HG03354 (cell line): ENCODE data around the gene TNFRSF8.

Source experiments
- ATAC-seq: cut with Tn5 transposase; IDR thresholded peaks from one replicate; pipeline ENCODE4 v1.9.1; 2021; ENCODE audit warnings: mild to moderate bottlenecking; ENCODE audit not compliant: unreplicated experiment, poor library complexity, severe bottlenecking

Gene TNFRSF8

GRCh38 chr1:12180903-12181302 is 117.8 kb downstream of the TNFRSF8 start:
- no peak for ATAC-seq

GRCh38 chr1:12181568-12181967 is 118.5 kb downstream of the TNFRSF8 start:
- no peak for ATAC-seq

- no peak for ATAC-seq
Observed at GRCh38 chr1:12182410-12182984, 119.4 kb downstream of the TNFRSF8 start.

- ATAC-seq, result no peak
Observed at GRCh38 chr1:12183095-12183794, 120.1 kb downstream of the TNFRSF8 start.

GRCh38 chr1:12184008-12184681 is 121.0 kb downstream of the TNFRSF8 start:
- ATAC-seq, result no peak

- no peak for ATAC-seq
Observed at GRCh38 chr1:12185036-12185917, 122.2 kb downstream of the TNFRSF8 start.

GRCh38 chr1:12185918-12186678 is 123.0 kb downstream of the TNFRSF8 start:
- ATAC-seq, result no peak

- ATAC-seq, result no peak
Observed at GRCh38 chr1:12186679-12186985, 123.5 kb downstream of the TNFRSF8 start.

- ATAC-seq, result no peak
Observed at GRCh38 chr1:12188115-12188514, 125.0 kb downstream of the TNFRSF8 start.

GRCh38 chr1:12188657-12189327 is 125.7 kb downstream of the TNFRSF8 start:
- no peak for ATAC-seq

GRCh38 chr1:12189328-12189682 is 126.2 kb downstream of the TNFRSF8 start:
- ATAC-seq, result no peak

- ATAC-seq, result no peak
Observed at GRCh38 chr1:12191242-12192032, 128.3 kb downstream of the TNFRSF8 start.
